MM.1S (cell line): ENCODE measurements around the gene EML6.

Experiments
- EZH2 ChIP-seq: fragments of 300-600 bp; sonication (generic); optimal IDR thresholded peaks from 2 replicates; pipeline ENCODE3; 2017; ENCODE audit warnings: low read depth, mild to moderate bottlenecking, antibody characterized with exemption, low read length, mixed read lengths
- TF ChIP-seq, protein P1 (sequence below): fragments of 300-600 bp; sonication (generic); IDR thresholded peaks from 2 replicates; pipeline ENCODE4 v1.5.1; 2016; ENCODE audit warnings: antibody characterized with exemption, low read length, mixed read lengths

DNA sequence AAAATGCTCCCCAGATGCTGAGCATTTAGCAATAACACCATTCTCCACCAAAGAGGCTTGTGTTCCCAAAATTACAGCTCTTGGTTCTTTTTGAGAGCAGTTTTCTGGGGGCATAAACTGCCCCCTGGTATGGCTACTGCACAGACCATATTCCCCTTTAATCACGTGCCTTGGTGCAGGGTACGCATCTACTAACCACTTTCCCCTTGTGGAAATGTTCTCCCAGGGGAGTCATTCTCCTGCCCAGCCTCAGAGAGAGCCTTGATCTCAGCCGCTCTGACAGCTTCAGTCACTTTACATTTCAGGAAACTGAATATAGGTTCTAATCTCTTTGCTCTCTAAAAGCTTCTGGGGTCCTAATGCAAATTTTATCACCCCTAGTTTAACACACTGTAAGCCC is 44.7 kb upstream of the EML6 start:
- TF ChIP-seq, protein P1, sequence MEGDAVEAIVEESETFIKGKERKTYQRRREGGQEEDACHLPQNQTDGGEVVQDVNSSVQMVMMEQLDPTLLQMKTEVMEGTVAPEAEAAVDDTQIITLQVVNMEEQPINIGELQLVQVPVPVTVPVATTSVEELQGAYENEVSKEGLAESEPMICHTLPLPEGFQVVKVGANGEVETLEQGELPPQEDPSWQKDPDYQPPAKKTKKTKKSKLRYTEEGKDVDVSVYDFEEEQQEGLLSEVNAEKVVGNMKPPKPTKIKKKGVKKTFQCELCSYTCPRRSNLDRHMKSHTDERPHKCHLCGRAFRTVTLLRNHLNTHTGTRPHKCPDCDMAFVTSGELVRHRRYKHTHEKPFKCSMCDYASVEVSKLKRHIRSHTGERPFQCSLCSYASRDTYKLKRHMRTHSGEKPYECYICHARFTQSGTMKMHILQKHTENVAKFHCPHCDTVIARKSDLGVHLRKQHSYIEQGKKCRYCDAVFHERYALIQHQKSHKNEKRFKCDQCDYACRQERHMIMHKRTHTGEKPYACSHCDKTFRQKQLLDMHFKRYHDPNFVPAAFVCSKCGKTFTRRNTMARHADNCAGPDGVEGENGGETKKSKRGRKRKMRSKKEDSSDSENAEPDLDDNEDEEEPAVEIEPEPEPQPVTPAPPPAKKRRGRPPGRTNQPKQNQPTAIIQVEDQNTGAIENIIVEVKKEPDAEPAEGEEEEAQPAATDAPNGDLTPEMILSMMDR, result no peak
- no peak for TF ChIP-seq EZH2
